GM12891 (cell line): Measurements from ENCODE around the gene TMEM86A.

ENCODE experiments used
- PAX5 ChIP-seq: IDR thresholded peaks from 2 replicates; pipeline ENCODE4 v1.6.1; 2011; ENCODE audit warnings: low read length, moderate library complexity, mild to moderate bottlenecking; ENCODE audit not compliant: insufficient read depth, severe bottlenecking
- POLR2A ChIP-seq: IDR thresholded peaks from 2 replicates; pipeline ENCODE4 v1.6.1; 2011; ENCODE audit warnings: low read depth, low read length, control low read depth
- POLR2AphosphoS5 ChIP-seq: IDR thresholded peaks from 2 replicates; pipeline ENCODE4 v1.6.1; 2011; ENCODE audit warnings: low read depth, low read length, control low read depth
- POU2F2 ChIP-seq: IDR thresholded peaks from 2 replicates; pipeline ENCODE4 v1.6.1; 2011; ENCODE audit warnings: low read depth, mild to moderate bottlenecking, control low read depth, low read length, moderate library complexity
- TAF1 ChIP-seq: IDR thresholded peaks from 2 replicates; pipeline ENCODE4 v1.6.1; 2011; ENCODE audit warnings: low read depth, low read length, control low read depth

DNA sequence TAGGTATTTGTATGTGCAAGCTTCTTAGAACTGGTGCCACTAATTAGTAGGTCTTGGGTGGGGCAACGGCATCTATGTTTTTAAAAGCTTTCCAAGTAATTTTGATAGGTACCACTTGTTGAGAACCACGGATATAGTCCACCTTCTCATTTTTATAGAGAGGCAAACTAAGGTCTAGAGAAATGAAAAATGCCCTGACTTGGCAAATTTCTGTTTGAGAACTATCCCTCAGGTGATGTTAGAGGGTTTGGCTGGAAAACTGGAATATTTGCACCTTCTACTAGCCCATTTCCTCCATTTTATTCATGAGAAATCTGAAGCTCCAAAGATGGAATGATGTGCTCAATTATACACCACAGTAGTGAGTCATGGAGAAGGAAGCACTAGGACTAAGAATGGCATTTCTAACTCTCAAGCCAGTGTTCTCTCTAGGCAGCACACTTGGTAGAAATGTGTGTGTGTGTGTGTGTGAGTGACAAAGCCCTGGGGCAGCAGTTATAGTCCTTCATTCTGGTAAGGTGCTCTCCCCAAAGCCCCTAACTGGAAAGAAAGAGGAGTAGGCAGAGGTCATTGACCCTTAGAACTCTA lies 1.8 kb upstream of the TMEM86A start:
- no peak for TF ChIP-seq POLR2A
- TF ChIP-seq POLR2AphosphoS5: no peak
- no peak for TF ChIP-seq PAX5
- no peak for TF ChIP-seq POU2F2
- no peak for TF ChIP-seq TAF1
